Stimulated activated CD4-positive, alpha-beta T cell treated with anti-CD3 and anti-CD28 coated beads, TNF-alpha, amount 100 ng/mL, for 24 hours (primary cell): ENCODE data around the gene CCDC195.
"Not testable (repeated sequence)": the region's sequence is repeated elsewhere in the genome, so short reads cannot be mapped to it uniquely, and the experiment has no call there.

Source experiments
- DNase-seq, 3 experiments: peaks; one replicate each; pipeline ENCODE4 v3.0.0-alpha.2; 2020; ENCODE audit warnings: low read depth in 3 of 3

CCDC195 gene

DNA sequence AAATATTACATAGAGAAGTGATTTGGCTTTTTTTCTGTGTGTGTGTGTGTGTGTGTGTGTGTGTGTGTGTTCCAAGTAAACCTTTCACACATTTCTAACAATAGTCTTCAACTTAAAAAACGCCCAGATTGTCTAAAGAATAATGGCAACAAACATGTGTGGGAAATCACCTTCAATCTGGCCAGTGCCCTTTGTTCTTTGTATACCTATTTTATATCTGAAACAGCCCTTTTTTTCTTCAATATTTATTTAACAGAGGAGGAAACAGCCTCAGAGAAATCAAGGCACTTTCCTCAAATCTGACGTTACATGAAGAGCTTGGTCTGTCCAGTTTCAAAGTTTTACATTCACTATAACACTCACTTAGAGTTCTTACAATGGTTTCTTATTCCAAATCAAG is 25.3 kb downstream of the CCDC195 start:
- DNase-seq, result no peak

GRCh38 chr2:224689539-224689938 is 26.6 kb downstream of the CCDC195 start:
- no peak for DNase-seq

GRCh38 chr2:224688997-224689396 is 27.2 kb downstream of the CCDC195 start:
- DNase-seq, result no peak

DNA sequence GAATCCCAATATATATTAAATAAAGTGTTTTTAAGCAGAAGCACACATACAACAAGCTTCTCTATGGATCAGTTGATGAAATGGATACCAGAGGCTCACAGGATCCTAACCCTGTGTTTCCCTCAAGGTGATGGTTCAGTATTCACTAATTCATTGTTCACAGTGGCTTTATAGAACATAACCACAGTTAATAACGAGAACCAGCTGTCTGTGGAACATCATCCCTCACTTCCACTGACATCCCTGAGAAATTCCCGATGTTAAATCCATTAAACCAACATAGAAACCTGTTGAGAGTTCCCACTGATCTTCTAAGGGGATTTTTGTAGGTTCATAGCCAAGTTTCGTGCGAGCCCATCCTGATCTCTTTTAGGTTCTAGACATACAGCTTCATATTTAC is 29.0 kb downstream of the CCDC195 start:
- DNase-seq, result no peak

GRCh38 chr2:224685121-224685520 is 31.0 kb downstream of the CCDC195 start:
- DNase-seq, result no peak

DNA sequence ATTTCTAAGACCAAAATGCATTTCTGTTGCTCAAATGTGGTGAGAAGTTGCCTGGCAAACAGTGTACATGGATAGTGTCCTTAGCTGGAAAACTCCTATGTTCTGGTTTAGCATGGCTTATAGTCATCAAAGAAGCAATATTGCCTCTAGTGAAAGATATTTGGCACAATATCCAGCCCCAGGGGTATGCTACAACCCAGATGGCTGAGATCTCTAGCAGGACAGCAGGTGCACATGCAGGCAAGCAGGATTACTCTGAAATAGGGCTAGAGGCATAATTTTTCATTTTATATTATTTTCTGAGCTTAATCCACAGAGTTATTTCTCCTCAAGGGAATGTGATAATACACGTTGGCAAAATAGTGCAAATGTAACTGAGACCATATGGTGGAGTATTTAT is 34.0 kb downstream of the CCDC195 start:
- DNase-seq, result no peak

GRCh38 chr2:224671731-224672130 is 44.4 kb downstream of the CCDC195 start:
- DNase-seq, result no peak

DNA sequence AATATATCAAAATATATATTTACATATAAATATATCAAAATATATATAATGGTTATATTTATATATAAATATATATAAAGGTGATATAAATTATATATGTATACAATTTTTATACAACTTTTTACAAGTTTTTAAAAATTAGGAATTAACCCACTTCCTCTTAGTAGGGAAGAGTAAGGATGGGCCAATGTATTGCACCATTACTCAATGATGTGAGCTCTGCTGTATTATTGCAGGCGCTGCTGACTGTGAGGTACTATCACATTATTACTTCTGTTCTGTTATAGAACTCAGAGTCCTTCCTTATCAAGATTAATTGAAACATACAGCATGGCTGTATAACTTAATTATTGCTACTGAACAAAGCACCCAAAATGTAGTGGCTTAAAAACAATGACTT is 46.0 kb downstream of the CCDC195 start:
- no peak for DNase-seq

GRCh38 chr2:224669449-224669848 is 46.7 kb downstream of the CCDC195 start:
- no peak for DNase-seq

GRCh38 chr2:224668123-224668909 is 47.8 kb downstream of the CCDC195 start:
- DNase-seq, result no peak

GRCh38 chr2:224666951-224667553 is 49.1 kb downstream of the CCDC195 start:
- no peak for DNase-seq

- DNase-seq, result not testable (repeated sequence)
Measured at GRCh38 chr2:224663322-224663721, 52.8 kb downstream of the CCDC195 start.

DNA sequence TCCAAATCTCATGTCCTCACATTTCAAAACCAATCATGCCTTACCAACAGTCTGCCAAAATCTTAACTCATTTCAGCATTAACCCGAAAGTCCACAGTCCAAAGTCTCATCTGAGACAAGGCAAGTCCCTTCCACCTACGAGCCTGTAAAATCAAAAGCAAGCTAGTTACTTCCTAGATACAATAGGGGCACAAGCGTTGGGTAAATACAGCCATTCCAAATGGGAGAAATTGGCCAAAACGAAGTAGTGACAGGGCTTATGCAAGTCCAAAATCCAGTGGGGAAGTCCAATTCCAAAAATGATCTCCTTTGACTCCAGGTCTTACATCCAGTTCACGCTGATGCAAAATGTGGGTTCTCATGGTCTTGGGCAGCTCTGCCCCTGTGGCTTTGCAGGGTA is 54.5 kb downstream of the CCDC195 start:
- not testable (repeated sequence) for DNase-seq

DNA sequence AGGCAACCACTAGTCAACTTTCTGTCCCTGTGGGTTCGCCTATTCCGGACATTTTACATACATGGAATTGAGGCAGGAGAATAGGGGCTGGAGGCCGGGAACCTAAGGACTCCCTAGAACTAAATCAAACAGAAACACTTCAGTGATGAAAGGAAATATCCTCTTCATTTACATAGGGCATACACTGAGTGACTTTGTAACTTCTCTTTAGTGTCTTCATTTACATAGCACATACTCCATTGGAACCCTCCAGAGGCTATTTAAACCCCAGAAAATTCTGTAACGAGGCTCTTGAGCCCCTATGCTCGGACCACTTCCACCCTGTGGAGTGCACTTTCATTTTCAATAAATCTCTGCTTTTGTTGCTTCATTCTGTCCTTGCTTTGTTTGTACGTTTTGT is 56.5 kb downstream of the CCDC195 start:
- DNase-seq, result no peak

GRCh38 chr2:224658780-224659405 is 57.3 kb downstream of the CCDC195 start:
- no peak for DNase-seq

DNA sequence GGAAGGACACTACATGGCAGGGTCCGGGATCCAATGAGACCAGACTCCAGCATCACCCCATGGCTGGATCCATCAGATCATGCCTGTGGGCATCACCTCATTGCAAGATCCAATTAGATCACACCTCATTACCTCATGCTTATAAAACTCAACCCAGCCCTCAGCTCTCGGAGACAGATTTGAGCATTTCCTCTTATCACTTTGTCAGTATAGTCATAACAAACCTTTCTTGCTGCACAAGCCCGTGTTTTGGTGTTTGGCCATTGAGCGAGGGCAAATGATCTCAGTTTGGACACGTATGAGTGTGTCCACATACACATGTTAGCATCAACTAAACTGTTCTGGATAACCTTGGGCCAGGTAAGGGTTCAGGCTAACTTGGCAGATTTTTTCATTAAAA is 58.8 kb downstream of the CCDC195 start:
- DNase-seq, result no peak

DNA sequence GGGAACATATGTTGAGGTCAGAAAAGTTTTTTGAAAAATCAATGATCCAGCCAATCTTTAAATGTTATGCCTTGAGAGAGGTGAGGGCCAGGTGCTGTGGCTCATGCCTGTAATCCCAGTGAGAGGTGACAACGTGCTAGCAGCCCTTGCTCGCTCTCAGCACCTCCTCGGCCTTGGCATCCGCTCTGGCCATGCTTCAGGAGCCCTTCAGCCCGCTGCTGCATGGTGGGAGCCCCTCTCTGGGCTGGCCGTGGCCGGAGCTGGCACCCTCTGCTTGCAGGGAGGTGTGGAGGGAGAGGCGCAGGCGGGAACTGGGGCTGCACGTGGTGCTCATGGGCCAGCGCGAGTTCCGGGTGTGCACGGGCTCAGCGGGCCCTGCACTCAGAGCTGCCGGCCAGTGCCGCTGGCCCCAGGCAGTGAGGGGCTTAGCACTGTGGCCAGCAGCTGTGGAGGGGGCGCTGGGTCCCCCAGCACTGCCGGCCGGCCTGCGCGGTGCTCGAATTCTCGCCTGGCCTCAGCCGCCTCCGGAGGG is 61.1 kb downstream of the CCDC195 start:
- no peak for DNase-seq
